Right ventricle myocardium superior (tissue), 1 donor: ENCODE measurements around the gene TTLL10. TPM values are rescaled to one million over a fixed set of nuclear protein-coding genes. Genes with fewer than 3 reads are reported as not detected.
"Not testable (repeated sequence)": the region's sequence is repeated elsewhere in the genome, so short reads cannot be mapped to it uniquely, and the experiment has no call there.

Source experiments
- ATAC-seq: fragments of 200-7000 bp; cut with Tn5 transposase; one replicate; pipeline ENCODE4 v1.9.1; 2020; ENCODE audit warnings: mild to moderate bottlenecking; ENCODE audit not compliant: poor library complexity
- DNase-seq: peaks from one replicate; pipeline ENCODE4 v3.0.0-alpha.2; 2020
- intact Hi-C: fragments of 100-400 bp; cut with DNase I; formaldehyde crosslinking; loops from one replicate; pipeline ENCODE4 v1.11.2; 2022
- total RNA-seq: library from RNA; stranded (reverse); fragmentation: NEBNext Ultra II Directional; extraction: Animal tissue kit (Norgen Biotek cat#: 25700); gene quantifications from one replicate; pipeline ENCODE4 v1.2.1, GENCODE V29; 2021
- donor health status: DM: no; HTN: yes; CAD: no; lungs with severe emphysema.

The TTLL10 gene
- total RNA-seq, 1 donor from 2014 or later: 0.22 TPM

DNA sequence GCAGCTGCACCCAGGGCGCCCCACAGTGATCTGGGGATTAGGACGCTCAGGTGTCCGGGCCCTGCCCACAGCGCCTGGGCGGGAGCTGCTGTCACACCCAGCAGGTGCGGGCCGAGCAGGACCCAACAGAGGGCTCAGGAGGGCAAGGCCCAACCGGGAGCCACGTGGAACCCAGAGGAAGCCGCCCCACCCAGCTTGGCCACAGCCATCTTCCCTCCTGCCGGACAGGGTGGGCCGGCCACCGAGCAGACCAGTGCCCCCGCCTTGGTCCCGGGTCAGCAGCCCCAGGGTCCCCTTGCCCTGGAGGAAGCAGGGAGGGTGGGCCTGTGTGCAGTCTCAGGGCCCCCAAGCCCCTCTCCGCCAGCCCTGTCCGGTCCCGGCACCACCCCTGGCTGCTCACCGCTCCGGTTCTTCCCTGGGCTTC lies 6.3 kb upstream of the TTLL10 start:
- intact Hi-C loops: no loop called here
- ATAC-seq: no peak

GRCh38 chr1:1167841-1168450 lies 5.7 kb upstream of the TTLL10 start:
- DNase-seq: no peak
- intact Hi-C loops: no loop called here
- no peak for ATAC-seq

More for the DNA sequence above, 6.3 kb upstream of the TTLL10 start:
- DNase-seq: no peak

DNA sequence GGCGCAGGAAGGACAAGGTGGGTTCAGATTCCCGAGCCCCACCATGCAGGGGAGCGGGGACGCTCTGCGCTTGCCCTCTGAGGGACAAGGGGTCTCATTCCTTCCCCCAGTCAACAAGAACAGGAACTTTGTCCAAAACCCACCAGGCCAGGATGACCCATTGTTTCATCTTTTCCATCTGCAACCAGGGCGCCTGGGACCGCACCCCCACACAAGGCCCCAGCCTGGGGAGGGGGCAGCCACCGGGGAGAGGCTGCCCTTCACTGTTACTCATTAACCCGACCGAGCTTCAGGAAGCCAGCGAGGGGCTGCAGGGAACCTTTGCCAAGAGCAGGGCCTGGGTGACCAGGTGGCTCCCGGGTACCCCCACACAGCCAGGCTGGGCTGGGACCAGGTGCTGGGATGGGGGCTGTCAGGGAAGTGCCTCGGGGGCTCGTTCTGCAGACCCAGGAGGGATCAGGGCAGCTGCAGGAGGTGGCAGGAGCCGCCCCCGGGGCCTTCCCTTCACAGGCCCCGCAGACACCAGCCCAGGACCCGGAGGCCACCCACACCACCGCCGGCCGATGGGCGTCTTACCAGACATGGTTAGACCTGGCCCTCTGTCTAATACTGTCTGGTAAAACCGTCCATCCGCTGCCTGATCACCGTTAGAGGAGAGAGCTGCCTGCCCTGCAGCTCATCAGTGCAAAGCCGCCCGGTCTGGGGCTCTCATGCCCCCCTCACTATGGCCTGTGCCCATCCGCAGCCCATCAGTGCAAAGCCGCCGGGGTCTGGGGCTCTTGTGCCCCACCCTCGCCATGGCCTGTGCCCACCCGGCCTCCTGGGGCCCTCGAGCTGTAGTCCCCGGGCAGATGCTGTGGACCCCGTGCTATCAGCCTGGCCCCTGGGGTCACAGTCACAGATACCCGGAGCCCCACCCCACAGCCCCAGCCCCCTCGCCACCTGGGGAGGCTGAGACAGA lies 4.9 kb upstream of the TTLL10 start:
- intact Hi-C loops: no loop called here
- DNase-seq: peak; percentile 36
- ATAC-seq: no peak

DNA sequence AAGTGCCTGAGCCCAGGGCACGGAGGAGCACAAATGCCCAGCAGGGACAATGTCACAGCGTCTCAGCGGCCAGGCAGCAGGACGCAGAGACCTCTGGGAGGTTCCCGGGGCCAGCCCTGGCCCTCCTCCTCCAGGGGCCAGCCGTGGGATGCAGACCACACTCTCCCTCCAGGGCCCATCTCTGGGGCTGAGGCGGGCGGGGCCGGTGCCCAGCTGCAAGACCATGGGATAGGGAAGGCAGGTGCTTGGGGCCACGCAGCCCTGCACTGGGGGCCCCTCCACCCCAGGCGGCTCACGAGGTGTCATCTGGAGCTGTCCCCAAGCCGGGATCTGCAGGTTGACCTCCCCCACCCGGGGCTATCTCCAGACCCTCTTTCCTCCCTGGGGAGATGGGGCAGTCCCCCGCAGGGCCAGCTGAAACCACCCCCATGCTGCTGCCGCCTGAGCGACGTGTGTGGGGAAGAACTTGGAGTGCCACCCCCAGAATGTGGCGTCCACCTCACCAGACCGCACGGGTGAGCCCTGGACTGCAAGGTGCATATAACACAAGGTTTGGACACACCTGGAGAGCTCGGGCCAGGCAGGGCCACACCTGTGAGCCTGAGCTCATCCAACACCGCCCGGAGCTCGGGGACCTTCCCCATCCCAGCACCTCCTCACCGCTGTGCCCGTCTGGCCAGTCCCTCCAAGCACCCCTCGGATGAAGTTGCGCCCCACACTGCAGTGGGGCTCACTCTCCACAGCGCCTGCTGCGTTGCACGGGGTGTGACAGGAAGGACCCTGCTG lies 4.1 kb upstream of the TTLL10 start:
- no peak for ATAC-seq
- peak; percentile 32 for DNase-seq
- intact Hi-C loops: no loop called here

- peak; percentile 36 for DNase-seq
- intact Hi-C loops: no loop called here
Measured at GRCh38 chr1:1170215-1171091, 3.2 kb upstream of the TTLL10 start.

GRCh38 chr1:1171161-1171545 lies 2.5 kb upstream of the TTLL10 start:
- ATAC-seq (no peak), DNase-seq (no peak)
- intact Hi-C loops: no loop called here

More at GRCh38 chr1:1170215-1171091, 3.2 kb upstream of the TTLL10 start:
- ATAC-seq: no peak

DNA sequence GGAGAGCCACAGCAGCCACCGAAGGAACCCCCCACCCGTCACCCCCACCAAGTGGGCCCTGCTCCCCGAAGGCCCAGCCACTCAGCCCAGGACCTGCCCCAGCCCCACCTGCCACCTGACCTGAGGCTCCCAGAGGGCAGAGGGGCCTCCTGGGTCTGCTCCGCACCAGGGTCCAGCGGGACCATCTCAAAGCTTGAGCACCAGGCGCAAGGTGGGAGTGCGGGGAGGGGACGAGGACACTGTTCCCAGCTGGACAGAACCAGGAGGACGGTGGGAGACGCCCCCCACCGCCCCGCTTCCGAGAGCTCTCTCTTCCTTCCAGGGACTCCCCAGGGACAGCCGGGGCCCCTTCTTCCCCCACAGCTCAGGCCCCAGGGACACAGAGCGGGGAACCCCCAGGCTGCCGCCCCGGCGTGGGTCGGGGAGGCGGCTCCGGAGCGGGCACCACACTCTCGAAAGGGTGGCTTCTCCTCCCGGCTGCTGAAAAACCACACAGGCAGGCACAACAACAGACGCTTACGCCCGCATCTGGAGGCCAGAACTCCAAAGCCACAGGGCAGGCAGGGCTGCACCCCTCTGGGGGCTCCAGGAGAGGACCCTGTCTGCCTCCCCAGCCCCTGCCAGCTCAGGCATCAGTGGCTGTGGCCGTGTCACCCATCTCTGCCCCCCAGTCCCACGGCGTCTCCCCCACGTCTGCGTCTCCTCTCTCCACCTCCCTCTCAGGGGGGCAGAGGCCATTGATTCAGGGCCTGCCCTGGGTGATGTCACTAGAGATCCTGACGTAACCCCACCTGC lies 1.9 kb upstream of the TTLL10 start:
- peak; percentile 31 for DNase-seq
- ATAC-seq: no peak
- intact Hi-C loops: no loop called here

DNA sequence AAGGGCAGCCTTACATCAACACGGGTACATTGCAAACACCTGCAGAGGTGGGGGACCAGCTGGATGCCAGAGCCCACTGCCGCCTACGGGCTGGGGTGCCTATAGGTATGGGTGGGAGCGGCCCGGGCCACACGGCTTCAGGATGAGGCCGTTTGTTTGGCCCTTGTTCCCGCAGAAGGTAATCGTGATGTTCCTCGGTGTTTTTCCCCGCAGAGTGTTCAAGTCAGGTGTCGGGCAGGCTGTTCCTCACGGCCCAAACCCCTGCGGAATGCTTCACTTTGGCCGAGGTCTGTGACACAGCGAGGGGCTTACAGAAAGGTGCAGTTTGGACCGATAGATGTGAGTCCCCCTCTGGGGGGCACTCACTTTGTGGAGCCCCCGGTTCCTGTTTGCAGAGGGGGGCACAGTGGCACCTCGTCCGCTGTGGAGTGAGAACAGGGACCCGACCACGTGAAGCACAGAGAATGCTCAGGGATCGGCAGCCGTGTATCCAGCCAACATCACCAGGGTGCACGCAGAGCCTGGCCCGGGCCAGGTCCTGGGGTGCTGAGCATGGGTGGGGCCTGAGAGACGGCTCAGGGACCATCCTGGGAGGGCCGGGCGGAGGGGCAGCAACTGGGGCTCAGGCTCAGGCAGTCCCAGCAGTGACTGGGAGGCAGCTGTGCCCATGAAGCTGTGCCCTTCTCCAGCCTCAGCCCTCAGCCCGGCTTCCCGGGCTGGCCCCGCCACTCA lies 453 bp upstream of the TTLL10 start:
- ATAC-seq: no peak
- DNase-seq: peak; percentile 34
- intact Hi-C loops: no loop called here

DNA sequence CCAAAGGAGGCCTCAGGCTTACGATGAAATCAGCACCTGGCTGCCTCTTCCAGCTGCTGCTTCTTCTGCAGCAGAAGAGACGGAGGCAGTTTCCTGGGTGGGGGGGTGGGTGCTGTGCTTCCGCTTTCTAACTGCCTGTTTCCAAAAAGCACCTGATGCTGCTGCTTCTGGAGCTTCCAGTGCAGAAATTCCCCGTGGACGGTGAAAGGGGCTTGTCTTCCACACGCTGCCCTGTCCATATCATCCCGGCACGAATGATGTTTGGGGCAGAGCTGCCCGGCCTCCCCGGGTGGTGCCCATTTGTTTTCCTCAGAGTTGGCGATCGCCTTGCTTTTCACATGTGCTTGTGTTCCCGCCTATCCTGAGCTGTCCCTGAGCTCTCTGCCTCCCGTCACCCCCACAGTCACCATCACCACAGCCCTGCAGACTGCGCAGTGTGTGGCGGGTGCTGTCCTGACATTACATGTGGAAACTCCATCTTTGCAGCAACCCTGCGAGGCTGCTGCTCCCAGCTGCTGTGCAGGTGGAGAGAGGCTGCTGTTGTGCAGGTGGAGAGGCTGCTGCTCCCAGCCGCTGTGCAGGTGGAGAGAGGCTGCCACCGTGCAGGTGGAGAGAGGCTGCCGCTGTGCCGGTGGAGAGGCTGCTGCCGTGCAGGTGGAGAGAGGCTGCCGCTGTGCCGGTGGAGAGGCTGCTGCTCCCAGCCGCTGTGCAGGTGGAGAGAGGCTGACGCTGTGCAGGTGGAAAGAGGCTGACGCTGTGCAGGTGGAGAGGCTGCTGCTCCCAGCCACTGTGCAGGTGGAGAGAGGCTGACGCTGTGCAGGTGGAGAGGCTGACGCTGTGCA lies 1.8 kb downstream of the TTLL10 start:
- DNase-seq: no peak
- no peak for ATAC-seq
- intact Hi-C loops: no loop called here

DNA sequence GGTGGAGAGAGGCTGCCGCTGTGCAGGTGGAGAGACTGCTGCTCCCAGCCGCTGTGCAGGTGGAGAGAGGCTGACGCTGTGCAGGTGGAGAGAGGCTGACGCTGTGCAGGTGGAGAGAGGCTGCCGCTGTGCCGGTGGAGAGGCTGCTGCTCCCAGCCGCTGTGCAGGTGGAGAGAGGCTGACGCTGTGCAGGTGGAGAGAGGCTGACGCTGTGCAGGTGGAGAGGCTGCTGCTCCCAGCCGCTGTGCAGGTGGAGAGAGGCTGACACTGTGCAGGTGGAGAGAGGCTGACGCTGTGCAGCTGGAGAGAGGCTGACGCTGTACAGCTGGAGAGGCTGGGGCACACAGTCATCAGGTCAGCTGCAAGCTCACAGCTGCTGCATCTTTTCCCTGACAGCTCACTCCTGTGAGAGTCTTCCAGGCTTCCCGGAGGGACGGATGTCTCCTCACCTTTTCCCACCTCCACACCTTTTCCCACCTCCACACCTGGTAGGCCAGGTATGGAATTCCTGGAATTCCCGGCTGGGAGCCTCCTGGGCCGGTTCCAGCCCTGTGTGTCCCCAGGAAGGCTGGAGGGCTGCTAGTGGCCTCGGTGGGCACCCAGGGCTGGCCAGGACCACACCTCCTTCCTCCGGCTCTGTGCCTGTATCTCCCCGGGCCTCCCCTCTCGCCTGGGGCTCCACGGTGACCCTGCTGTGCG lies 2.5 kb downstream of the TTLL10 start:
- peak; percentile 27 for DNase-seq
- ATAC-seq, intact Hi-C loops: not testable (repeated sequence)

GRCh38 chr1:1176931-1177330 lies 3.3 kb downstream of the TTLL10 start:
- no peak for DNase-seq
- intact Hi-C loops: no loop called here
- no peak for ATAC-seq

- DNase-seq (no peak), ATAC-seq (no peak)
- intact Hi-C loops: no loop called here
Measured at GRCh38 chr1:1177452-1178206, 3.9 kb downstream of the TTLL10 start.

- DNase-seq (peak; percentile 30), ATAC-seq (no peak)
- intact Hi-C loops: no loop called here
Measured at GRCh38 chr1:1178794-1179331, 5.2 kb downstream of the TTLL10 start.

DNA sequence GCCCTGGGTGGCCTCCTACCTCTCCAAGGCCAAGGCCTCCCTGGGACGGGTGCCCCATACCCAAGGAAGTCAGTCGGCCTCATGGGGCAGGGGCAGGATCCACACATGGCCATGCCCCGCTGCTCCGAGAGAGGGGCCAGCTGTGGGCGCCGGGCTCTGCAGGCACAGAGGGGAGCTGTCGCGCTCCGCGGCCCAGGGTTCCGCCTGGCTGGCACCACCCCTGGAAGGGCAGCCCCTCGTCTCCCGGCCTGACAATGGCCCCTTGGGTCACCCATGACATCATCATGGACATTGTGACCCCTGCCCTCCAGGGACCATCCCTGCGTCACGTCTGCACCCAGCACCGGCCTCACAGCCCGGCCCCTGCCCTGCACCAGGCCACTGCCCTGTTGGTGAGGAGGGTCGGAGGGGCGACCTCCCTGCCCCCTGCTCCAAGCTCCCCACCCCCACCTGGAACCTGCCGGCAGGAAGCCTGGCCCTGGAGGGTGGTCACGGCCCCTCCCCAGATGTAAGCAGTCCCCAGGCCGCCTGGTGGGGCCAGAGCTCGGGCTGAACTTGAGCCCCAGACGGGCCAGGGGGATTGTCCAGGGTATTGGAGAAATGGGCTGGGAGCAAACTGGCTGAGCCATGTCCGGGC lies 5.8 kb downstream of the TTLL10 start:
- intact Hi-C loops: no loop called here
- no peak for ATAC-seq

More for the DNA sequence above, 5.8 kb downstream of the TTLL10 start:
- no peak for DNase-seq
